AG04450 (cell line): ENCODE measurements around the gene IZUMO1R. TPM values are rescaled to one million over a fixed set of nuclear protein-coding genes. Genes with fewer than 3 reads are reported as not detected.
A peak's percentile ranks its signal among the peaks of the same experiment; 100 is the strongest.
"Not testable (repeated sequence)": the region's sequence is repeated elsewhere in the genome, so short reads cannot be mapped to it uniquely, and the experiment has no call there.

Experiments
- CTCF ChIA-PET: fragments of 300-600, 350-600 bp; formaldehyde crosslinking; extraction: SDS; loops from one replicate; lab custom pipeline; 2022; ENCODE audit warnings: antibody characterized with exemption, inconsistent platforms; lab: Charles Lee
- POLR2A ChIA-PET: fragments of 350-600 bp; formaldehyde crosslinking; extraction: SDS; loops from one replicate; lab custom pipeline; 2021; ENCODE audit warnings: antibody characterized with exemption, inconsistent platforms; lab: Yijun Ruan, JAX
- DNase-seq: peaks from one replicate; pipeline ENCODE4 v3.0.0-alpha.2; 2011; ENCODE audit warnings: low read depth, low spot score
- H3K27ac ChIP-seq: one replicate; pipeline ENCODE4 v1.5.1; 2012; ENCODE audit warnings: low read depth, low read length, control low read depth
- H3K27me3 ChIP-seq: one replicate; pipeline ENCODE4 v1.6.0; 2012; ENCODE audit warnings: low read length; ENCODE audit not compliant: control insufficient read depth, insufficient read depth
- H3K4me3 ChIP-seq: 2 replicates; pipeline ENCODE4 v1.5.1; 2011; ENCODE audit warnings: mild to moderate bottlenecking, low read depth, low read length, control low read depth
- H3K9me3 ChIP-seq: 2 replicates; pipeline ENCODE4 v1.5.1; 2012; ENCODE audit warnings: low read length; ENCODE audit not compliant: control insufficient read depth, insufficient read depth
- CTCF ChIP-seq: IDR thresholded peaks from 2 replicates; pipeline ENCODE4 v1.5.1; 2011; ENCODE audit warnings: low read depth, low read length, control low read depth, inconsistent platforms
- polyA plus RNA-seq: library from polyadenylated mRNA; depleted of rRNA; stranded (reverse); fragments of >200 nt; gene quantifications from 2 replicates; pipeline ENCODE4 v1.2.3, GENCODE V29; 2011

The IZUMO1R gene
- polyA plus RNA-seq, 1 experiment: not detected

GRCh38 chr11:94276943-94277342, 27.4 kb upstream of the IZUMO1R start:
- DNase-seq: no peak
- Histone ChIP-seq H3K4me3 (no peak overlapping the region), H3K9me3 (no peaks in the 10 kb centered on the region), H3K27ac (no peak overlapping the region), H3K27me3 (no peaks in the 10 kb centered on the region)
- ChIA-PET POLR2A (no interaction called here), CTCF (no interaction called here)
- no peak for TF ChIP-seq CTCF

- CTCF ChIA-PET, H3K27me3 ChIP-seq, H3K27ac ChIP-seq, H3K4me3 ChIP-seq, H3K9me3 ChIP-seq, POLR2A ChIA-PET: not testable (repeated sequence)
- DNase-seq: peak; percentile 7
Measured at GRCh38 chr11:94278207-94278606, 26.2 kb upstream of the IZUMO1R start.

- ChIA-PET CTCF (interaction anchor here (0.6 to 1.1 kb wide), 3 partner anchors 15 to 225 kb away, joined by 3 read pairs; no protein-coding TSS in a partner anchor), POLR2A (no interaction called here)
- TF ChIP-seq CTCF: no peak
- no peaks in the 10 kb centered on the region for H3K9me3 ChIP-seq
- DNase-seq: no peak
- no peak overlapping the region for H3K4me3 ChIP-seq
- H3K27ac ChIP-seq: no peak overlapping the region
- no peaks in the 10 kb centered on the region for H3K27me3 ChIP-seq
Measured at GRCh38 chr11:94279996-94280395, 24.4 kb upstream of the IZUMO1R start.

- Histone ChIP-seq H3K9me3 (no peaks in the 10 kb centered on the region), H3K27ac (no peak overlapping the region), H3K27me3 (no peaks in the 10 kb centered on the region), H3K4me3 (no peak overlapping the region)
- TF ChIP-seq CTCF: no peak
- DNase-seq: no peak
- ChIA-PET POLR2A (no interaction called here), CTCF (no interaction called here)
Measured at GRCh38 chr11:94281324-94281723, 23.1 kb upstream of the IZUMO1R start.

- POLR2A ChIA-PET: interaction anchor here (0.7 kb wide), 1 partner anchor 60 kb away, joined by 4 read pairs; no protein-coding TSS in a partner anchor
Measured at GRCh38 chr11:94283678-94284077, 20.7 kb upstream of the IZUMO1R start.

More at GRCh38 chr11:94283678-94284077, 20.7 kb upstream of the IZUMO1R start:
- no peak for DNase-seq
- no peaks in the 10 kb centered on the region for H3K9me3 ChIP-seq
- CTCF ChIA-PET: no interaction called here
- no peak overlapping the region for H3K27ac ChIP-seq
- H3K4me3 ChIP-seq: no peak overlapping the region
- no peak for TF ChIP-seq CTCF
- H3K27me3 ChIP-seq: peaks cover 2% of the 10 kb centered on the region
